H9 (cell line): ENCODE measurements around the gene PNKP. TPM values are rescaled to one million over a fixed set of nuclear protein-coding genes. Genes with fewer than 3 reads are reported as not detected.

Source experiments
- DNase-seq: peaks from one replicate; pipeline ENCODE4 v3.0.0-alpha.2; 2017
- H2AFZ ChIP-seq: one replicate; pipeline ENCODE4 v1.6.1; 2013; ENCODE audit warnings: mild to moderate bottlenecking, low read length, control low read depth, moderate library complexity
- H2AK5ac ChIP-seq: 2 replicates; pipeline ENCODE4 v1.6.1; 2013; ENCODE audit warnings: low read length, control low read depth, mixed read lengths; ENCODE audit not compliant: insufficient read length
- H2BK120ac ChIP-seq: one replicate; pipeline ENCODE4 v1.6.1; 2013; ENCODE audit warnings: low read depth, mild to moderate bottlenecking, low read length, control low read depth, inconsistent platforms; ENCODE audit not compliant: poor library complexity, severe bottlenecking
- H2BK12ac ChIP-seq: 2 replicates; pipeline ENCODE4 v1.6.1; 2013; ENCODE audit warnings: low read length, control low read depth, mixed read lengths, low read depth; ENCODE audit not compliant: insufficient read length
- H2BK15ac ChIP-seq: 2 replicates; pipeline ENCODE4 v1.6.1; 2013; ENCODE audit warnings: low read depth, low read length, control low read depth
- H2BK20ac ChIP-seq: one replicate; pipeline ENCODE4 v1.6.1; 2013; ENCODE audit warnings: low read depth, mild to moderate bottlenecking, low read length, control low read depth, inconsistent platforms; ENCODE audit not compliant: poor library complexity, severe bottlenecking
- H2BK5ac ChIP-seq: 2 replicates; pipeline ENCODE4 v1.6.1; 2013; ENCODE audit warnings: low read length, control low read depth, mixed read lengths; ENCODE audit not compliant: insufficient read length
- H3K14ac ChIP-seq: 2 replicates; pipeline ENCODE4 v1.6.1; 2013; ENCODE audit warnings: low read length, control low read depth; ENCODE audit not compliant: insufficient read depth
- H3K18ac ChIP-seq: 2 replicates; pipeline ENCODE4 v1.6.1; 2013; ENCODE audit warnings: low read depth, mild to moderate bottlenecking, mixed read lengths, low read length, control low read depth; ENCODE audit not compliant: insufficient read length
- H3K23ac ChIP-seq: 2 replicates; pipeline ENCODE4 v1.6.1; 2013; ENCODE audit warnings: low read length, control low read depth, mixed read lengths, low read depth; ENCODE audit not compliant: insufficient read length
- H3K23me2 ChIP-seq: 2 replicates; pipeline ENCODE4 v1.6.1; 2013; ENCODE audit warnings: low read depth, mild to moderate bottlenecking, mixed read lengths, low read length, control low read depth; ENCODE audit not compliant: insufficient read length, poor library complexity, severe bottlenecking
- H3K27ac ChIP-seq: 2 replicates; pipeline ENCODE4 v1.5.1; 2013; ENCODE audit warnings: low read length, control low read depth, mixed read lengths, low read depth; ENCODE audit not compliant: insufficient read length
- H3K27me3 ChIP-seq: 2 replicates; pipeline ENCODE4 v1.6.1; 2013; ENCODE audit warnings: low read length, control low read depth, inconsistent platforms; ENCODE audit not compliant: insufficient read depth
- H3K4ac ChIP-seq: 2 replicates; pipeline ENCODE4 v1.6.1; 2013; ENCODE audit warnings: low read depth, mild to moderate bottlenecking, control low read depth, inconsistent platforms, low read length, moderate library complexity
- H3K4me1 ChIP-seq: 2 replicates; pipeline ENCODE4 v1.6.1; 2013; ENCODE audit warnings: low read length, control low read depth, inconsistent platforms; ENCODE audit not compliant: insufficient read depth
- H3K4me2 ChIP-seq: 2 replicates; pipeline ENCODE4 v1.6.1; 2013; ENCODE audit warnings: low read length, control low read depth, mixed read lengths; ENCODE audit not compliant: insufficient read length, insufficient read depth
- H3K56ac ChIP-seq: 2 replicates; pipeline ENCODE4 v1.6.1; 2013; ENCODE audit warnings: low read depth, mild to moderate bottlenecking, mixed read lengths, low read length, control low read depth; ENCODE audit not compliant: insufficient read length
- H3K79me1 ChIP-seq: 2 replicates; pipeline ENCODE4 v1.6.1; 2013; ENCODE audit warnings: low read depth, mild to moderate bottlenecking, moderate library complexity, low read length, control low read depth, inconsistent platforms; ENCODE audit not compliant: insufficient read depth, poor library complexity, severe bottlenecking
- H3K79me2 ChIP-seq: 2 replicates; pipeline ENCODE4 v1.6.1; 2013; ENCODE audit warnings: low read length, control low read depth, inconsistent platforms; ENCODE audit not compliant: insufficient read depth
- H3K9ac ChIP-seq: 2 replicates; pipeline ENCODE4 v1.6.1; 2013; ENCODE audit warnings: low read length, control low read depth, mixed read lengths; ENCODE audit not compliant: insufficient read length; ENCODE audit errors: extremely low read depth
- H3K9me3 ChIP-seq: one replicate; pipeline ENCODE4 v1.6.1; 2013; ENCODE audit warnings: low read depth, low read length, inconsistent platforms; ENCODE audit not compliant: control insufficient read depth
- H3T11ph ChIP-seq: one replicate; pipeline ENCODE4 v1.6.1; 2013; ENCODE audit warnings: mild to moderate bottlenecking, low read length, control low read depth, inconsistent platforms
- H4K20me1 ChIP-seq: one replicate; pipeline ENCODE4 v1.6.1; 2013; ENCODE audit not compliant: control insufficient read depth, insufficient read length, insufficient read depth
- H4K5ac ChIP-seq: 2 replicates; pipeline ENCODE4 v1.6.1; 2013; ENCODE audit warnings: low read depth, mild to moderate bottlenecking, mixed read lengths, low read length, control low read depth; ENCODE audit not compliant: insufficient read length
- H4K8ac ChIP-seq: replicated peaks from 2 replicates; pipeline ENCODE4 v1.6.1; 2013; ENCODE audit warnings: low read length, control low read depth, mixed read lengths, low read depth; ENCODE audit not compliant: insufficient read length
- H4K91ac ChIP-seq: 2 replicates; pipeline ENCODE4 v1.6.1; 2013; ENCODE audit warnings: low read depth, mild to moderate bottlenecking, moderate library complexity, mixed read lengths, low read length, control low read depth; ENCODE audit not compliant: insufficient read length
- H3K27ac Mint-ChIP-seq, 3 experiments: 2 replicates in 2 of 3; 3 replicates in 1 of 3; pipeline ENCODE4 v1.8.0; 2020 to 2021; ENCODE audit warnings: mixed read lengths in 3 of 3, mild to moderate bottlenecking in 1 of 3, moderate library complexity in 1 of 3
- H3K27me3 Mint-ChIP-seq: 2 replicates; pipeline ENCODE4 v1.8.0; 2021; ENCODE audit warnings: low read depth, mild to moderate bottlenecking, moderate library complexity, mixed read lengths
- H3K36me3 Mint-ChIP-seq, 3 experiments: 2 replicates in 2 of 3; 3 replicates in 1 of 3; pipeline ENCODE4 v1.8.0; 2020 to 2021; ENCODE audit warnings: low read depth in 3 of 3, mixed read lengths in 3 of 3; ENCODE audit not compliant: insufficient read depth in 1 of 3
- H3K4me1 Mint-ChIP-seq, 2 experiments: 2 replicates each; pipeline ENCODE4 v1.8.0; 2020; ENCODE audit warnings: mixed read lengths in 2 of 2
- H3K4me3 Mint-ChIP-seq, 2 experiments: 2 replicates in 1 of 2; 3 replicates in 1 of 2; pipeline ENCODE4 v1.8.0; 2020 to 2021; ENCODE audit warnings: mild to moderate bottlenecking in 2 of 2, mixed read lengths in 2 of 2, moderate library complexity in 1 of 2
- H3K9me3 Mint-ChIP-seq, 2 experiments: 2 replicates in 1 of 2; 3 replicates in 1 of 2; pipeline ENCODE4 v1.8.0; 2020; ENCODE audit warnings: mild to moderate bottlenecking in 2 of 2, mixed read lengths in 2 of 2, moderate library complexity in 1 of 2
- WGBS: extraction: QIAGEN DNeasy Blood & Tissue Kit; methylation state at CpG from one replicate; pipeline ENCODE4 v1.1.7; 2013; ENCODE audit warnings: missing lambda C conversion rate, low lambda C conversion rate, mixed read lengths; ENCODE audit not compliant: insufficient read length; ENCODE audit errors: extremely low coverage; 5-methylcytosine and 5-hydroxymethylcytosine counted together
- total RNA-seq: library from RNA; stranded (reverse); gene quantifications from 2 replicates; pipeline ENCODE4 v1.2.1, GENCODE V29; 2021
- TF ChIP-seq, protein P1 (sequence below): fragments of 200-600 bp; sonication (generic); conservative IDR thresholded peaks from 3 replicates; pipeline ENCODE4 v1.8.0; 2021; ENCODE audit warnings: antibody characterized with exemption, mild to moderate bottlenecking

The PNKP gene
- total RNA-seq, 1 experiment from 2014 or later = 157 TPM

DNA sequence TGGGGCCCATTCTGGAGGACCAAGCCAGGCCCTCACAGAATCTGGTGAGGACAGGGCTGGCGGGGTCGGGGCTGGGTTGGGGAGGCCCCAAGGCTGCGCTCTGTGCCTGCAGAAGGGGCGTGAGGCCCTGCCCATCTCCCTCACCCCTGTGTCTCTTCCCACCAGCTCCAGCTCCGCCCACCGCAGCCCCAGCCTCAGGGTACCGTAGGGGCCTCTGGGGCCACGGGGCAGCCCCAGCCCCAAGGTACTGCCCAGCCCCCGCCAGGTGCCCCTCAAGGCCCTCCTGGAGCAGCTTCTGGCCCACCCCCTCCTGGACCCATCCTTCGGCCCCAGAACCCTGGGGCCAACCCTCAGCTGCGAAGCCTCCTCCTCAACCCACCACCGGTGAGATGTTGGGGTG is 31.8 kb downstream of the PNKP start:
- Histone ChIP-seq H4K8ac (no peak overlapping the region), H4K91ac (no peak overlapping the region), H3K18ac (no peak overlapping the region), H3K79me2 (no peaks in the 10 kb centered on the region), H3K4me2 (no peak overlapping the region), H3K27ac (no peak overlapping the region), H2BK120ac (no peak overlapping the region), H2BK5ac (no peak overlapping the region), H3K79me1 (no peaks in the 10 kb centered on the region), H4K20me1 (no peaks in the 10 kb centered on the region), H3K4me1 (no peaks in the 10 kb centered on the region), H4K5ac (no peak overlapping the region), H2AK5ac (no peak overlapping the region), H3K27me3 (no peaks in the 10 kb centered on the region), H2AFZ (no peak overlapping the region), H3T11ph (no peak overlapping the region), H2BK12ac (no peak overlapping the region), H2BK20ac (no peak overlapping the region), H3K9ac (no peak overlapping the region), H3K23me2 (no peaks in the 10 kb centered on the region), H3K23ac (no peak overlapping the region), H3K56ac (no peak overlapping the region), H2BK15ac (no peak overlapping the region), H3K9me3 (no peaks in the 10 kb centered on the region), H3K14ac (no peak overlapping the region), H3K4ac (no peak overlapping the region)
- Mint-ChIP-seq H3K4me3 (no peak overlapping the region), H3K36me3 (peaks cover 24 to 82% (median 70%) of the 10 kb centered on the region in 3 experiments), H3K27me3 (peaks cover under 1% of the 10 kb centered on the region; the same call in 1 of the 2 replicates), H3K27ac (no peak overlapping the region), H3K9me3 (no peaks in the 10 kb centered on the region), H3K4me1 (peaks cover 0 to 4% of the 10 kb centered on the region in 2 experiments; a peak in 2 of 4 replicates)
- DNase-seq = no peak
- TF ChIP-seq, protein P1, sequence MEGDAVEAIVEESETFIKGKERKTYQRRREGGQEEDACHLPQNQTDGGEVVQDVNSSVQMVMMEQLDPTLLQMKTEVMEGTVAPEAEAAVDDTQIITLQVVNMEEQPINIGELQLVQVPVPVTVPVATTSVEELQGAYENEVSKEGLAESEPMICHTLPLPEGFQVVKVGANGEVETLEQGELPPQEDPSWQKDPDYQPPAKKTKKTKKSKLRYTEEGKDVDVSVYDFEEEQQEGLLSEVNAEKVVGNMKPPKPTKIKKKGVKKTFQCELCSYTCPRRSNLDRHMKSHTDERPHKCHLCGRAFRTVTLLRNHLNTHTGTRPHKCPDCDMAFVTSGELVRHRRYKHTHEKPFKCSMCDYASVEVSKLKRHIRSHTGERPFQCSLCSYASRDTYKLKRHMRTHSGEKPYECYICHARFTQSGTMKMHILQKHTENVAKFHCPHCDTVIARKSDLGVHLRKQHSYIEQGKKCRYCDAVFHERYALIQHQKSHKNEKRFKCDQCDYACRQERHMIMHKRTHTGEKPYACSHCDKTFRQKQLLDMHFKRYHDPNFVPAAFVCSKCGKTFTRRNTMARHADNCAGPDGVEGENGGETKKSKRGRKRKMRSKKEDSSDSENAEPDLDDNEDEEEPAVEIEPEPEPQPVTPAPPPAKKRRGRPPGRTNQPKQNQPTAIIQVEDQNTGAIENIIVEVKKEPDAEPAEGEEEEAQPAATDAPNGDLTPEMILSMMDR = no peak
- WGBS = no CpG with 5 or more reads among the region's 12 CpGs
